Common myeloid progenitor, CD34-positive (primary cell): Measurements from ENCODE around the gene LPP.

Experiments
- CTCF ChIA-PET: fragments of 350-600 bp; sonication (Branson Sonifier 250); formaldehyde crosslinking; loops from one replicate; lab custom pipeline; 2021; ENCODE audit warnings: antibody characterized with exemption; lab: Charles Lee
- POLR2A ChIA-PET: fragments of 350-600 bp; sonication (Branson Sonifier 250); formaldehyde crosslinking; loops from one replicate; lab custom pipeline; 2021; ENCODE audit warnings: antibody characterized with exemption; lab: Charles Lee
- DNase-seq, 3 donors: peaks; one replicate each; pipeline versions ENCODE4 v3.0.0 to v3.0.0-alpha.2; 2013
- H3K27ac ChIP-seq, 2 experiments: 1 replicate in 1 of 2; 2 replicates in 1 of 2; pipeline ENCODE4 v1.7.0; 2013; ENCODE audit warnings: inconsistent platforms in 2 of 2, low read length in 2 of 2, mild to moderate bottlenecking in 2 of 2, low read depth in 1 of 2, moderate library complexity in 1 of 2; ENCODE audit not compliant: severe bottlenecking in 2 of 2, insufficient read depth in 1 of 2, poor library complexity in 1 of 2
- H3K27me3 ChIP-seq, 5 experiments: replicated peaks in 2 of 5; 1 replicate in 3 of 5; 2 replicates in 2 of 5; pipeline versions ENCODE4 v1.6.1 to v1.7.0; 2013; ENCODE audit warnings: low read length in 4 of 5, mild to moderate bottlenecking in 2 of 5, moderate library complexity in 2 of 5, inconsistent platforms in 1 of 5; ENCODE audit not compliant: insufficient read depth in 5 of 5, control insufficient read depth in 4 of 5
- H3K36me3 ChIP-seq, 4 experiments: 1 replicate in 2 of 4; 2 replicates in 2 of 4; pipeline versions ENCODE4 v1.6.1 to v1.7.0; 2013; ENCODE audit warnings: low read length in 3 of 4, control low read depth in 1 of 4, mild to moderate bottlenecking in 1 of 4; ENCODE audit not compliant: control insufficient read depth in 4 of 4, insufficient read depth in 4 of 4
- H3K4me1 ChIP-seq, 4 experiments: 1 replicate in 3 of 4; 2 replicates in 1 of 4; pipeline versions ENCODE4 v1.6.1 to v1.7.1; 2013; ENCODE audit warnings: low read length in 3 of 4, mild to moderate bottlenecking in 3 of 4, control low read depth in 1 of 4, inconsistent platforms in 1 of 4, moderate library complexity in 1 of 4; ENCODE audit not compliant: control insufficient read depth in 4 of 4, insufficient read depth in 4 of 4; ENCODE audit errors: control extremely low read depth in 1 of 4
- H3K4me3 ChIP-seq, 7 experiments: 1 replicate in 4 of 7; 2 replicates in 3 of 7; pipeline versions ENCODE4 v1.5.1 to v1.7.0; 2013; ENCODE audit warnings: mild to moderate bottlenecking in 7 of 7, low read length in 6 of 7, moderate library complexity in 6 of 7, inconsistent platforms in 2 of 7, low read depth in 2 of 7, control low read depth in 1 of 7; ENCODE audit not compliant: insufficient read depth in 4 of 7, control insufficient read depth in 1 of 7; ENCODE audit errors: extremely low read depth in 1 of 7
- H3K9me3 ChIP-seq, 5 experiments: 1 replicate in 4 of 5; 2 replicates in 1 of 5; pipeline versions ENCODE4 v1.6.1 to v1.7.1; 2013; ENCODE audit warnings: low read length in 4 of 5, mild to moderate bottlenecking in 2 of 5, inconsistent platforms in 1 of 5, low read depth in 1 of 5, moderate library complexity in 1 of 5; ENCODE audit not compliant: control insufficient read depth in 4 of 5, insufficient read depth in 2 of 5; ENCODE audit errors: control extremely low read depth in 1 of 5
- WGBS: methylation state at CpG from one replicate; pipeline ENCODE4 v1.1.5; 2013; ENCODE audit not compliant: insufficient coverage; 5-methylcytosine and 5-hydroxymethylcytosine counted together

LPP gene

GRCh38 chr3:188232656-188233055 is 78.7 kb downstream of the LPP start:
- H3K36me3 ChIP-seq: peaks cover 0 to 3% (median 0%) of the 10 kb centered on the region in 4 experiments
- no peak overlapping the region for H3K4me3 ChIP-seq
- DNase-seq: no peak
- H3K27me3 ChIP-seq: no peaks in the 10 kb centered on the region
- 20% methylated on average over 1 of the region's 2 CpGs for WGBS
- no peak overlapping the region for H3K27ac ChIP-seq
- POLR2A ChIA-PET: no interaction called here
- H3K9me3 ChIP-seq: no peaks in the 10 kb centered on the region
- CTCF ChIA-PET: no interaction called here
- H3K4me1 ChIP-seq: peaks cover 0 to 9% (median 6%) of the 10 kb centered on the region in 4 experiments

- Histone ChIP-seq H3K4me1 (peaks cover 0 to 9% (median 6%) of the 10 kb centered on the region in 4 experiments), H3K27me3 (no peaks in the 10 kb centered on the region), H3K36me3 (peaks cover 0 to 3% (median 0%) of the 10 kb centered on the region in 4 experiments), H3K9me3 (no peaks in the 10 kb centered on the region), H3K27ac (no peak overlapping the region), H3K4me3 (no peak overlapping the region)
- no CpG with 5 or more reads among the region's 1 CpG for WGBS
- ChIA-PET POLR2A (no interaction called here), CTCF (no interaction called here)
- DNase-seq: no peak
Observed at GRCh38 chr3:188233320-188233719, 79.4 kb downstream of the LPP start.

- peaks cover 0 to 3% (median under 1%) of the 10 kb centered on the region in 4 experiments for H3K36me3 ChIP-seq
- no peak for DNase-seq
- H3K9me3 ChIP-seq: no peaks in the 10 kb centered on the region
- no peak overlapping the region for H3K27ac ChIP-seq
- H3K4me3 ChIP-seq: no peak overlapping the region
- WGBS: 100% methylated on average over 1 of the region's 3 CpGs
- POLR2A ChIA-PET: no interaction called here
- peaks cover 0 to 2% (median under 1%) of the 10 kb centered on the region in 4 experiments for H3K4me1 ChIP-seq
- CTCF ChIA-PET: interaction anchor here (1.3 kb wide), 1 partner anchor 11 kb away, joined by 4 read pairs; no protein-coding TSS in a partner anchor
- no peaks in the 10 kb centered on the region for H3K27me3 ChIP-seq
Observed at GRCh38 chr3:188234132-188234531, 80.2 kb downstream of the LPP start.

GRCh38 chr3:188236271-188236670 is 82.3 kb downstream of the LPP start:
- ChIA-PET POLR2A (no interaction called here), CTCF (no interaction called here)
- no peaks in the 10 kb centered on the region for H3K27me3 ChIP-seq
- H3K27ac ChIP-seq: no peak overlapping the region
- no peak overlapping the region for H3K4me3 ChIP-seq
- 88% methylated on average over 2 of the region's 4 CpGs for WGBS
- H3K9me3 ChIP-seq: no peaks in the 10 kb centered on the region
- H3K4me1 ChIP-seq: no peaks in the 10 kb centered on the region
- H3K36me3 ChIP-seq: peaks cover 0 to 3% (median 1%) of the 10 kb centered on the region in 4 experiments
- DNase-seq: no peak

GRCh38 chr3:188239035-188239434 is 85.1 kb downstream of the LPP start:
- DNase-seq: no peak
- Histone ChIP-seq H3K9me3 (no peaks in the 10 kb centered on the region), H3K36me3 (peaks cover 0 to 3% (median 1%) of the 10 kb centered on the region in 4 experiments), H3K27ac (no peak overlapping the region), H3K4me3 (no peak overlapping the region), H3K4me1 (no peaks in the 10 kb centered on the region), H3K27me3 (no peaks in the 10 kb centered on the region)
- 100% methylated on average over 5 of the region's 7 CpGs for WGBS
- POLR2A ChIA-PET: no interaction called here
- CTCF ChIA-PET: no interaction called here

- WGBS: 100% methylated on average over 1 of the region's 1 CpG
- CTCF ChIA-PET: no interaction called here
- POLR2A ChIA-PET: no interaction called here
- Histone ChIP-seq H3K27me3 (no peaks in the 10 kb centered on the region), H3K36me3 (peaks cover 0 to 2% (median 0%) of the 10 kb centered on the region in 4 experiments), H3K4me3 (no peak overlapping the region), H3K4me1 (no peaks in the 10 kb centered on the region), H3K27ac (no peak overlapping the region), H3K9me3 (no peaks in the 10 kb centered on the region)
- no peak for DNase-seq
Observed at GRCh38 chr3:188239577-188239976, 85.6 kb downstream of the LPP start.

- Histone ChIP-seq H3K27ac (no peak overlapping the region), H3K27me3 (no peaks in the 10 kb centered on the region), H3K9me3 (no peaks in the 10 kb centered on the region), H3K4me1 (no peaks in the 10 kb centered on the region), H3K36me3 (peaks cover 0 to 2% (median 0%) of the 10 kb centered on the region in 4 experiments), H3K4me3 (no peak overlapping the region)
- POLR2A ChIA-PET: no interaction called here
- DNase-seq: no peak
- 100% methylated on average over 2 of the region's 7 CpGs for WGBS
- CTCF ChIA-PET: no interaction called here
Observed at GRCh38 chr3:188240189-188240981, 86.4 kb downstream of the LPP start.
